HG03045 (cell line): Measurements from ENCODE around the gene SKAP1.
"Not testable (repeated sequence)": the region's sequence is repeated elsewhere in the genome, so short reads cannot be mapped to it uniquely, and the experiment has no call there.

Experiments used
- ATAC-seq: cut with Tn5 transposase; IDR thresholded peaks from one replicate; pipeline ENCODE4 v1.9.1; 2021; ENCODE audit warnings: mild to moderate bottlenecking, moderate library complexity; ENCODE audit not compliant: unreplicated experiment

Gene SKAP1

DNA sequence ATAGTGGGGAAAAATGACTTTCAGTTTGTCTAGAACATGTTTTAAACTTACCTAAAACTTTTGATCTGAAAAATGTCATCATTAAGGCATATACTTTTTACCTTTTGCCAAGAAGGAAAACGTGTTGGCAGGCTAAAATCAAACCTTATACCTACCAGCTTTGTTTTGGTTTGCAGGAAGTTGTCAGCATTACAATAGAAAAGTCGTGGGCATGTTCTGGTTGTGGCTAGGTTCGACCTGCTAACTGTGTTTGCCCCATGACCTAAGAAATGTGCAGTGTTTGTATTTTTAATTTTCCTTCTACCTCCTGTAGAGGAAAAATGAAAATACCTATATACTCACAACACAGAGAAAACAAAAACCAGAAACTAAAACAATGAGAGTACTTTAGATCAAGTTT lies 13.0 kb downstream of the SKAP1 start:
- no peak for ATAC-seq

DNA sequence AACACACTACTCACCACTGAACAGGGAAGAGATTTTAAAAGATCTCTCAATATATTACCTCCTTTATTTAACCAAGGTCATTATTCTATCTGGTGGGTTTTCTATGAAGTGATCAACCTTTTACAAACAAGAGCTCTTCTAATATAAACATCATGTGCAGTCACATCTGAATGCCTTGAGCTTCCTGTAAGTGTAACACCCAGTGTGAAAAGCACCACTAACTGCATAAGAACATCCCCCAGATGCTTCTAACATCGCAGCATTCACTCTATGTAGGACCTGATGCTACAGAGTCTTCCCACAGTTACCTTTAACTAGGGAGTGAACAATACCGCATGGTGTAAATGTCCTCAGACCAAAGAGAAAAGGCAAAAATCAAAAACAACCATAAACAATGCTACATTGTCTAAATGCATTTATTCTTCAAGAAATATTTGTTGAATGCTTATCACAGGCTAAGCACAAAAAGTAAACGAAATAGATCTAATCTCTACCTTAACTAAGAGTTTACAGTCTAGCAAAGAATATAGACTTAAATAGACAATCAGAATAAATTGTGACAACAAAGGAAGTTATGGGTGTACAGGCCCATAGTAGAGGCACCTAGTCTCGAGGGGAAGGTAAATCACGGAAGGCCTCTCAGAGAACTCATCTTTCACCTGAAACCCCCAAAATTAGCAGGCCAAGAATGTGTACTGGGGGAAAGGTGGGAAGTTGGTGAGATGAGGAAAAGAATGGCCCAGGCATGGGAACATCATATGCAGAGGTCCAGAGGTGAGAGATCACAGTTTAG lies 16.2 kb downstream of the SKAP1 start:
- ATAC-seq: no peak

GRCh38 chr17:48412841-48413240 lies 17.2 kb downstream of the SKAP1 start:
- no peak for ATAC-seq

- not testable (repeated sequence) for ATAC-seq
Measured at GRCh38 chr17:48410821-48411220, 19.2 kb downstream of the SKAP1 start.

- no peak for ATAC-seq
Measured at GRCh38 chr17:48409607-48410006, 20.4 kb downstream of the SKAP1 start.

- ATAC-seq: no peak
Measured at GRCh38 chr17:48406936-48407567, 23.0 kb downstream of the SKAP1 start.

DNA sequence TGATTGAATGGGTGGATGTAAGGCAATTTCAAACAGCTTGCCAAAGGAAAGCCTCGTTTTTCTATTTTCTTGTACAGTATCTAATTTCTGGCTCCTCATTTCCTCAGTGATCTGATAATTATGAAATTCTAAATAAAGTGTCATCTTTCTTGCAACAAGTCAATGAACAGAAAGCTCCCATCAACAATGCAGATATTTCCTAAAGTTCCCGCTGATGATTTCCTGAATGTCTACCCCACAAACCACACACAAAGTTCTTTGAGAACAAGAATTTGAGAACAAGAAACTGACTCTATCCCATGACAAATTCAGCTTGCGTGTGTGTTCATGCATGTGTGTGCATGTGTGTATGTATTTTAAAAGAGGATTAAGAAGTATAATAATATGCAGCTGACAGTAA lies 35.2 kb downstream of the SKAP1 start:
- ATAC-seq: no peak

GRCh38 chr17:48393283-48393682 lies 36.7 kb downstream of the SKAP1 start:
- ATAC-seq: no peak

- ATAC-seq: no peak
Measured at GRCh38 chr17:48392857-48393256, 37.2 kb downstream of the SKAP1 start.

GRCh38 chr17:48391444-48391843 lies 38.6 kb downstream of the SKAP1 start:
- no peak for ATAC-seq

DNA sequence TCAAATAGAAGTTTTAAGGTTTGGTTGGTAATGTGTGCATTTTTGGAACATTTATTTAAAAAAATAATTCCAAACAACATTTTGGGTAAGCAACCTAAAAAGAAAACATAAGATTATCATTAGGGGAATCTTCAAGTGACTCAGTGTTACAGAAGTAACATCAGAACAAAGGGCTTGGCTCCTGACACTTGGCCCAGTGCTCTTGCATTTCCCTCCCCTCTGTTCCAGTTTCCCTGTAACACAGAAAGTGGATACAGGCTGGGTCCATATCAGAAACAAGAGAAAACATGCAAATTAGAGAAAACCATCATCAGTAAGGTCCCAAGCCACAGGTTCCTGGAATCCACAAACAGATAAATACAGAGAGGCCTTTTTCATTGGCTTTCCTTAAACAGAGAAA lies 40.1 kb downstream of the SKAP1 start:
- no peak for ATAC-seq

DNA sequence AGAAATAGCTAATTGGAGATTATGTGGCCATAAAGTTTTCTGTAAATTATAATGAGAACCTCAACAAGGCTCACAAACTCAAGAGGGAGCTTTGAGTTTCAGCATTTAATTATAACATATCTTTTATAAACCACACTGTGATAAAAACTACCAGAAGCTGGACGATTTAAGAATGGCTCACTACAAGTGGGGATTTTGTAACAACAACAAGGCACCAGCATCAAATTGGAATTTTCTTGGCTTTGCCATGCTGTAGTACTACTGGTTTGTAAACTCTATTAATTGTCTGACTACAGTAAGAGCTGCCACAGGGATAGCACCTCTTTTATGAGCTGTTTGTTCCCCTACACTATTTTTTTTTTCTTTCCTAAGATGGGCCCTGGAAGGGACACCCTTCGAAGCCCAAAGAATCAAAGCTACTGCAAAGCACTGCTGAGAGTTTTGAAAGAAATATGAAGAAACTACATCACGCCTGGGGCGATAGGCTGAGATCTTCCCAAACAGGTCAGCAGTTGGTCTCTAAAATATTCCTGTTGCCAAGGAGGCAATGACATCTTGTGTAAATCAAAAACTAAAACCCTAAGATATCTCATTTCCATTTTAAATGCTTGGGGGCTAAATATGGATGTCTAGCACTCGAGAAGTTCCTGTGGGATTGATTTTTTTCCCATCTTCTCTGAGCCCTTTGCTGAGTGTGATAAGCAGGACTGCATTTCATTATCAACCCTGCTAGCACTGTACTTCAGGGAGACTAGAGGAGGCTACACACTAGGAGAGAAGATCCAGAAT lies 40.9 kb downstream of the SKAP1 start:
- ATAC-seq: no peak

GRCh38 chr17:48386826-48387225 lies 43.2 kb downstream of the SKAP1 start:
- ATAC-seq: no peak

DNA sequence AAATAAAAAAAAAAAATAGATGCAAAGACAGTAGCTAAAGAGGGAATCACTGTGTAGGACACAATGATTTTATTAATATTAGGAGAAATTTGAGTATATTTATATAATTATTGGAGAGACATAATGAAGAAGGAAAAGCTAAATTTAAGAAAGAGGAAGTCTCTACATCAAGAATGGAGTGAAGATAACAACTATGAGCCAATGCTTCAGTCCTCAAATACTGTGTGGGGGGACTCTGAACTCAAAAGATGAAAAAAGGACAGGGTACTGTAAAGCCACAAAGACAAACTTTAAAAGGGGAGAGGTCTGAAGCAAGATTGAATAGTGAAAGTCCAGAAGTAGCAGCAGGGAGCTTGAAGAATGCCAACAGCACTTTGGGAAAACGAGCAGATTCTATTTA lies 44.7 kb downstream of the SKAP1 start:
- ATAC-seq: no peak

GRCh38 chr17:48384164-48384563 lies 45.9 kb downstream of the SKAP1 start:
- no peak for ATAC-seq

DNA sequence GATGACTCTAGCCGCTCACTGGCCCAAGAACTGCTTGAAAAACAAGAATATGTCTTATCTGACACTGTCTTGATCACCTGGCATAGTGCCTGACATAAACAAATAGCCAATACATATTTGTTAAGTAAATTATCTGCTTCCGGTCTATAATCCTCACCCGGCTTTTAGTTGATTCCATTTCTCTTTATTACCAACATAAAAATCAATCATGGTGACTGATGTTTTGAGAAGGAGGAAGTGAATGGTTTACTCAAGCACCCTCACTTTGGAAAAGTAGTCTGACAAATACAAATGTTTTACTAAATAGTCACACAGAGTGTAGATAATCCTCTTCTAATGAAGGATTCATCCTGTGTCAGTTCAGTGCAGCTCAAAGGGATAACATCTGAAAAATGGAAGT lies 47.0 kb downstream of the SKAP1 start:
- no peak for ATAC-seq

GRCh38 chr17:48378708-48379392 lies 51.2 kb downstream of the SKAP1 start:
- ATAC-seq: no peak

DNA sequence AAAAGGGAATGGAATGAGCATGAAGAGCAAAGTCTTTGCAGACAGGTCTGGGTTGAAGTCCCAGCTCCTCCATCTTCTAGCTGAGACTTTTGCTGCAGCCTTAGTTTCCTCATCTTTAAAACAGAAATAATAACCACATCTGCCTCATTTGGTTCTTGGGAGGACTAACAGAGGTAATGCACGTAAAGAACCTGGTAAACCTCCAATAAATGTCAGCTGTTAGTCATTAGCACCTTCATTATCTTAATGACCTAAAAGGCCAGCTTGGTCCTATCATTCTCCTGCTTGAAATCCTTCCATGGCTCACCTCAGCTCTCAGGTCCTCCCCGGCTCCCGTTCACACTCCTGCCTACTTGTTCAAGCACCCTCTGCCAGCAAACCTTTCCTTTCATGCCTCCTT lies 51.8 kb downstream of the SKAP1 start:
- ATAC-seq: no peak

- ATAC-seq: no peak
Measured at GRCh38 chr17:48376682-48377325, 53.2 kb downstream of the SKAP1 start.

GRCh38 chr17:48375356-48375755 lies 54.7 kb downstream of the SKAP1 start:
- no peak for ATAC-seq
